ENCODE measurements around the gene CLIC4. TPM values are rescaled to one million over a fixed set of nuclear protein-coding genes. Genes with fewer than 3 reads are reported as not detected.

Gene CLIC4
- total and polyA plus RNA-seq, 9 of the 15 experiments (the other 6 are each of a cell fraction or from before 2014, with no cell fraction given) = 16.0 to 67.5 (median 38.4) TPM

GRCh38 chr1:24705260-24706073, 39.8 kb upstream of the CLIC4 start (continued):
- TF ChIP-seq THAP7 (CRISPR knock-in tag; IDR thresholded peaks at IDR 0.05) (no peak), GABPB1 (CRISPR knock-in tag; IDR thresholded peaks at IDR 0.05) (no peak), PTTG1 (tag; IDR thresholded peaks at IDR 0.05; ENCODE audit: low read depth) (no peak), MTA2 (IDR thresholded peaks at IDR 0.05; ENCODE audit: low read depth) (no peak), RBM34 (IDR thresholded peaks at IDR 0.05; ENCODE audit: borderline replicate concordance, insufficient read depth, low read length) (no peak), HIVEP1 (CRISPR knock-in tag; IDR thresholded peaks at IDR 0.05) (no peak), ZNF57 (CRISPR knock-in tag; IDR thresholded peaks at IDR 0.05) (no peak), RERE (CRISPR knock-in tag; IDR thresholded peaks at IDR 0.05; ENCODE audit: borderline replicate concordance) (no peak), ZFP36 (IDR thresholded peaks at IDR 0.05; ENCODE audit: low read depth, low read length, partially characterized antibody) (no peak), ZNF134 (CRISPR knock-in tag; conservative IDR thresholded peaks at IDR 0.05) (no peak), UBTF (IDR thresholded peaks at IDR 0.05; ENCODE audit: borderline replicate concordance in 1 of 2, low read depth in 2 of 2, low read length in 2 of 2) (no peak), TRIM28 (IDR thresholded peaks at IDR 0.05) (no peak), ZBTB1 (CRISPR knock-in tag; IDR thresholded peaks at IDR 0.05; ENCODE audit: borderline replicate concordance, low read depth) (no peak), BCLAF1 (IDR thresholded peaks at IDR 0.05; ENCODE audit: borderline replicate concordance in 1 of 2, control insufficient read depth in 1 of 2, low read depth in 2 of 2, low read length in 1 of 2) (no peak), MXI1 (IDR thresholded peaks at IDR 0.05; ENCODE audit: low read depth, low read length) (no peak)

All from K562 (cell line).